Urinary bladder (tissue), 4 donors: ENCODE results near the gene B2M. TPM values are rescaled to one million over a fixed set of nuclear protein-coding genes. Genes with fewer than 3 reads are reported as not detected.
A peak's percentile ranks its signal among the peaks of the same experiment; 100 is the strongest.

ENCODE experiments used
- DNase-seq: peaks from one replicate; pipeline ENCODE4 v3.0.0-alpha.2; 2015; ENCODE audit errors: extremely low spot score
- H3K27ac ChIP-seq: one replicate; pipeline ENCODE4 v1.5.1; 2013; ENCODE audit warnings: low read depth, mild to moderate bottlenecking, moderate library complexity
- H3K36me3 ChIP-seq: one replicate; pipeline ENCODE4 v1.6.1; 2013; ENCODE audit warnings: mild to moderate bottlenecking, moderate library complexity; ENCODE audit not compliant: insufficient read depth
- H3K4me1 ChIP-seq: one replicate; pipeline ENCODE4 v1.6.1; 2013; ENCODE audit warnings: mild to moderate bottlenecking, moderate library complexity; ENCODE audit not compliant: insufficient read depth
- H3K4me3 ChIP-seq: one replicate; pipeline ENCODE4 v1.5.1; 2013; ENCODE audit warnings: low read depth, low read length
- WGBS: extraction: QIAGEN DNeasy Blood & Tissue Kit; methylation state at CpG from one replicate; pipeline ENCODE4 v1.1.7; 2013; 5-methylcytosine and 5-hydroxymethylcytosine counted together
- polyA plus RNA-seq: library from polyadenylated mRNA; stranded (reverse); fragments of 200-250 nt; gene quantifications from one replicate; pipeline ENCODE4 v1.2.3, GENCODE V29; 2013
- total RNA-seq: library from RNA; depleted of rRNA; stranded (reverse); fragments of >200 nt; gene quantifications from one replicate; pipeline ENCODE4 v1.2.3, GENCODE V29; 2014
- donor health status: healthy with polysubstance abuse.
- donor health status: healthy.

B2M gene
- total RNA-seq (1,910 TPM), polyA plus RNA-seq (3,964 TPM)

GRCh38 chr15:44711096-44711742 lies at the start of gene B2M, which contains the start of gene PATL2:
B2M (plus strand) TSS chr15:44711517; CDS start chr15:44711547, 30 bp downstream.
PATL2 (minus strand) TSS chr15:44711323; CDS start chr15:44676490, 34,833 bp downstream.
- H3K4me1 ChIP-seq = no peaks in the 10 kb centered on the region
- DNase-seq = peak; percentile 94
- WGBS = under 1% methylated on average over 37 of the region's 37 CpGs
- peak within 1 kb of the TSS; percentile 99 for H3K27ac ChIP-seq
- H3K4me3 ChIP-seq = peak within 1 kb of the TSS; percentile 89
- peaks cover 3% of the 10 kb centered on the region for H3K36me3 ChIP-seq

GRCh38 chr15:44661576-44661975 lies 49.7 kb upstream of the B2M start:
- peaks cover 2% of the 10 kb centered on the region for H3K36me3 ChIP-seq
- H3K4me3 ChIP-seq = no peak overlapping the region
- H3K27ac ChIP-seq = no peak overlapping the region

GRCh38 chr15:44662478-44663409 lies 48.6 kb upstream of the B2M start:
- WGBS = 10% methylated on average over 34 of the region's 34 CpGs
- no peaks in the 10 kb centered on the region for H3K4me1 ChIP-seq
- peaks cover 2% of the 10 kb centered on the region for H3K36me3 ChIP-seq
- H3K4me3 ChIP-seq = peak overlapping the region; percentile 61
- peak overlapping the region; percentile 92 for H3K27ac ChIP-seq
- peak; percentile 17 for DNase-seq

More at GRCh38 chr15:44661576-44661975, 49.7 kb upstream of the B2M start:
- no peaks in the 10 kb centered on the region for H3K4me1 ChIP-seq
- no peak for DNase-seq

- Histone ChIP-seq H3K36me3 (peaks cover 2% of the 10 kb centered on the region), H3K4me1 (no peaks in the 10 kb centered on the region), H3K27ac (peak within 1 kb of the TSS; percentile 92), H3K4me3 (peak within 1 kb of the TSS; percentile 61)
- DNase-seq = peak; percentile 91
- 8% methylated on average over 53 of the region's 53 CpGs for WGBS
Observed at GRCh38 chr15:44663410-44664308, 47.7 kb upstream of the B2M start, which contains the start of gene SPG11. SPG11 (minus strand) TSS chr15:44663662; CDS start chr15:44663647, 15 bp downstream.

GRCh38 chr15:44666210-44667038 lies 44.9 kb upstream of the B2M start:
- 56% methylated on average over 5 of the region's 5 CpGs for WGBS
- no peak for DNase-seq
- H3K4me1 ChIP-seq = no peaks in the 10 kb centered on the region
- H3K27ac ChIP-seq = no peak overlapping the region
- no peaks in the 10 kb centered on the region for H3K36me3 ChIP-seq
- no peak overlapping the region for H3K4me3 ChIP-seq

GRCh38 chr15:44667039-44667360 lies 44.3 kb upstream of the B2M start:
- Histone ChIP-seq H3K4me1 (no peaks in the 10 kb centered on the region), H3K36me3 (no peaks in the 10 kb centered on the region), H3K27ac (no peak overlapping the region), H3K4me3 (no peak overlapping the region)
- 58% methylated on average over 3 of the region's 3 CpGs for WGBS
- no peak for DNase-seq

GRCh38 chr15:44668921-44669320 lies 42.4 kb upstream of the B2M start:
- Histone ChIP-seq H3K4me1 (no peaks in the 10 kb centered on the region), H3K4me3 (no peak overlapping the region), H3K36me3 (no peaks in the 10 kb centered on the region), H3K27ac (no peak overlapping the region)
- WGBS = 58% methylated on average over 2 of the region's 2 CpGs
- DNase-seq = no peak

- Histone ChIP-seq H3K4me1 (no peaks in the 10 kb centered on the region), H3K4me3 (no peak overlapping the region), H3K27ac (no peak overlapping the region), H3K36me3 (no peaks in the 10 kb centered on the region)
- WGBS = 84% methylated on average over 6 of the region's 6 CpGs
- DNase-seq = no peak
Observed at GRCh38 chr15:44670087-44670950, 41.0 kb upstream of the B2M start.

GRCh38 chr15:44673639-44674038 lies 37.7 kb upstream of the B2M start:
- no peak for DNase-seq
- WGBS = 95% methylated on average over 2 of the region's 2 CpGs

GRCh38 chr15:44675911-44676310 lies 35.4 kb upstream of the B2M start:
- WGBS = 80% methylated on average over 5 of the region's 5 CpGs
- H3K4me1 ChIP-seq = no peaks in the 10 kb centered on the region
- H3K4me3 ChIP-seq = no peak overlapping the region
- no peak overlapping the region for H3K27ac ChIP-seq
- no peak for DNase-seq
- H3K36me3 ChIP-seq = no peaks in the 10 kb centered on the region

More at GRCh38 chr15:44673639-44674038, 37.7 kb upstream of the B2M start:
- H3K4me3 ChIP-seq = no peak overlapping the region
- H3K27ac ChIP-seq = no peak overlapping the region
- no peaks in the 10 kb centered on the region for H3K4me1 ChIP-seq
- no peaks in the 10 kb centered on the region for H3K36me3 ChIP-seq

- WGBS = 61% methylated on average over 7 of the region's 7 CpGs
- Histone ChIP-seq H3K4me1 (no peaks in the 10 kb centered on the region), H3K36me3 (no peaks in the 10 kb centered on the region), H3K4me3 (no peak overlapping the region), H3K27ac (no peak overlapping the region)
- no peak for DNase-seq
Observed at GRCh38 chr15:44676676-44677075, 34.6 kb upstream of the B2M start.

GRCh38 chr15:44682211-44682610 lies 29.1 kb upstream of the B2M start:
- WGBS = 71% methylated on average over 2 of the region's 2 CpGs
- Histone ChIP-seq H3K36me3 (no peaks in the 10 kb centered on the region), H3K27ac (no peak overlapping the region), H3K4me1 (no peaks in the 10 kb centered on the region), H3K4me3 (no peak overlapping the region)
- DNase-seq = no peak
